ENCODE results near the gene NCOR2.

- no peak for TF ChIP-seq CTCF (IDR thresholded peaks at IDR 0.05)
- TF ChIP-seq POLR2A (IDR thresholded peaks at IDR 0.05) = no peak
Measured at GRCh38 chr12:124573839-124574786, 6.7 kb upstream of the NCOR2 start.

Measured in right lobe of liver (tissue), 4 donors.